GM21576 (cell line): Measurements from ENCODE around the gene DLK1.

Experiments
- ATAC-seq: cut with Tn5 transposase; IDR thresholded peaks from one replicate; pipeline ENCODE4 v1.9.1; 2021; ENCODE audit warnings: mild to moderate bottlenecking, moderate library complexity; ENCODE audit not compliant: unreplicated experiment

DLK1 gene

DNA sequence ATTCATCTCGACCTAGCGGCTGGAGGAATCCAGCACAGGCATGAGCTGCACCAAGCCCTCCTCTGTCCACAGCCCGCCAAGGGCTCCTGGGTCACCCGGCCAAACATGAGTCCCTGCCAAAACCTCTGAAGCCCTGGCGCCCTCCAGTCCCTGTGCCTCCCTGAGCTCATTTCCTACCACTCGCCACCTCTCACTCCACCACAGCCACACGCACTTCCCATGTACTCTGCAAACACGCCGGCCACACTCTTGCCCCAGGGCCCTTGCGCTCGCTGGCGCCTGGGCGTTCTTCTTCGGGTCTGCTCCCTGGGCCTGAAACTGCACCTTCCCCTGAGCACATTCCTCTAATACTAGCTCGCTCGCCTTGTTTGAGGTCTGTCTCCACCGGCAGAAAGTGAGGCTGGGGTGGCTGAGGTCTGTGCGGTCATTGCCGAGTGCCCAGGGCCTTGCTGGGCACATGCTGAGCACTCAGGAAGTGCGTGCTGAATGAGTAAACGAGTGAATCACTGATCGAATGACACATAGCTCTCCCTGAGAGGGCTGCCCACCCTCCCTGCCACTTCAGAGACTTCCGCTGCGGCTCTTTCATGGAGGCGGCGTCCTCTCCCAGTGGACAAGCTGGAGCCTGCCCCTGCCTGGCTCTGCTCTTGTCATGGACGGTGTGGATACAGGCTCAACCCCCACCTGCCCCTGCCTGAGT lies 33.7 kb upstream of the DLK1 start:
- no peak for ATAC-seq

DNA sequence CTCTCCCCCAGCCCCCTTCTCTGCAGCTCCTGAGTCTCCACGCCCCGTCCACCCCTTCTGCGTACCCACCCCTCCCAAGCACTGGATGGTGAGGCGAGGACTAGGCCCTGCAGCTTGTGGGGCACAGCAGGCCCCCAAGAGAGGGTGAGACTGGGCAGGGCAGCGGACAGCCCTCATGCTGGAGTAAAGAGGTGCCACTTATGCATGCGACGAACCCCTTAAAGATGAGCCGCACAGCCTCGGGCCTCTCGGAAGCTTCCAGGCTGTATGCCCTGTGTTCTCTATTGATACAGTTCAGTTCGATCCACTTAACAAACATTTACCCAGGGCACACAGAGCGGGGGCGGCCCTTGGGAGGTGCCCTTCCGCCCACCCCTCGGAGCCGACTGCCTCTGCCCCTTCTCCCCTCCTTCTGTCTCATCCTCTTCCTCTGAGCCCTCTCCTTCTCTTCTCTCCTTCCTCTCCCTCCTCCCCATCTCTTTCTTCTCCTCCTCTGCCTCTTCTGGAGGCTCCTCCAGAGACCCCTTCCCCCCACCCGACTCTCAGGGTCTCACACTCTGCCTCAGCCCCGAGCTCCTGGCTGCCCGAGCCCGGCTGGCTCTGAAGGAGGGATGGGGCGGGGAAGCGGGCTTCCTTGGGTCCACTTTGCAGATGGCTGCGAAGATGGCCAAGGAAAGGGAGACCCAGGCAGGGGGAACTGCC lies 32.7 kb upstream of the DLK1 start:
- ATAC-seq: no peak

DNA sequence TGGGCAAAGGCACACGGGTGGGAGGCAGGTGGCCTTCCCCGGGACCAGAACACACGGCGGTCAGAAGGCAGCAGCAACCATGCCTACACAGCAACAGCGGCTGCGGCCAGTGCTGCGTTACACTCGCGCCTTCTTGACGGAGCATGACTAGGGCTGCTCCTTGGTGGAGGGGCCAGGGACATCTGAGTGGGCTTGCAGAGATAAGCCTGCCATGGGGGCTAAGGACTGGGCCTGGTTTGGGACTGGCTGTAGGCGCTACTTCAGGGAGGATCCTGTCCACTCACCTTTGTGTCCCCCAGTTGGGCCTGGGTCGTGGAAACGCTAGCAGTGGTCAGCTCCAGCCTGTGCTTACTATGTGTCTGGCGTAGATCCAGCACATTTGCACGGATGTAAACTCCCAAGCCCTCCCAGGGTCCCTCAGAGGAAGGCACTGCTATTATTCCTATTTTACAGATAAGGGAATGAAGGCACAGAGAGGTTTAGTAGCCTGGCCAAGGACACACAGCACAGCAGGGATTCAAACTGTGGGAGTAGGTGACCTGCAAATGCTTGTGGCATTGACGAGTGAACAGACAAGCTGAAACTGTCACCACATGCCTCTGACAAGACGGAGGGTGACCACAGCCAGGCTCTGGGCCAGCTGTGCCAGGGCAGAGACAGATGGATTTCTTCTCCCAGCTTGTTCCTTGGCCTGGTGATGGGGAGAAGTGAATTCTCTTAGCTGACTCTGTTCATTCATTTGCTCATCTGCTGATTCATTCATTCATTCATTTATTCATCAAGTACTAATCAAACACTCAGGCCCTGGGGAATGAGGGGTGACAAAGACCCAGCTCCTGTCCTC lies 31.9 kb upstream of the DLK1 start:
- ATAC-seq: no peak

DNA sequence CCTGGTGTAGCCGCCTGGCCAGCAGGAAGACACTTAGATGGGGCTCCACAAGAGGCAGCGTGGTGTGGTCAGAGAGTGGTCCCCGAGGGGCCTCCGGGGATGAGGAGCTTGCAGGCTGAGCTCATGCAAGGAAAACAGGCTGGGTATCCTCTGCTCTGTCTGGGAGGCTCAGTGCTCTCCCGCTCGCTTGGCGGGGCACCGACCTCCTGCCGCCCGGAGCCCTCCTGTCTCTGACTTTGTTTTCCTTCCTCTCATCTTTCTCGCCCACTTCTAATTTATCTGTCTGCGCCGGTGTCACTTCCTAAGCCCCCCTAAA lies 31.3 kb upstream of the DLK1 start:
- no peak for ATAC-seq

DNA sequence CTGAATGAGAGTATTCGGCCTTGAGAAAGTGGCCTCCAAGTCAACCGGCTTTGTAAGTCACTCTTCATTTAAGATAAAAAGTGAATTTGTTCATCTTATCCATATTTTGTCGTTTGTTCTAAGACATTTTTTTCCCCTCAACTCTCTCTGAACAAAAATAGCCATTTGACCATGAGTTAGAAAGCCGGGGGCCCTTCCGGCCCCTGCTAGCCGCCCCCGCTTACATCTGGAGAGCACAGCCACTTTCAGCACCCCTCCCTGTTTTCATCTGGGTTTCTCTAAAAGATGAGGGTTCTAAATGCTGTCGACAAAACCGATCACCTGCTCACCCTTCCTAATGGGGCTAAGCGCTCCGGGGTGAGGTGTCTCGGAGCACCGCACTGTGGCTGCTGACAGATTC lies 30.7 kb upstream of the DLK1 start:
- no peak for ATAC-seq

DNA sequence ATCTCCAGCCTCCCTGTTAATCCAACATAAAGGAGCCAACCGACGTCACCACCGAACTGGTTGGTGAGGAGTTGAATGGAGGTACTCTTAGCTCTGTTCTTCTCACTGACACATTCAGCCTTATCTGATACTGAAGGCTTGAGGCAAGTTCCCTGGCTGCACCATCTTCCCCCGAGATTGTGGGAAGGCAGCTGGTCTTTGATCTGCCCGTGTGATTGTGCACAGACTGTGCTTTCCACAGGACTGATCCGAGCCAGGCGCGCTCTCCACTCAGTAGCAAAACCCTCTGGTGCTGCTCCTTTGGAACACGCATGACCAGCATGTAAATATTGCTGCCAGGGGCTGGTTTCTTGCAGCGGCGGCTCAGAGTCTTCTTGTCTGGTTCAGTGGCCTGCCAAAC lies 30.1 kb upstream of the DLK1 start:
- no peak for ATAC-seq

DNA sequence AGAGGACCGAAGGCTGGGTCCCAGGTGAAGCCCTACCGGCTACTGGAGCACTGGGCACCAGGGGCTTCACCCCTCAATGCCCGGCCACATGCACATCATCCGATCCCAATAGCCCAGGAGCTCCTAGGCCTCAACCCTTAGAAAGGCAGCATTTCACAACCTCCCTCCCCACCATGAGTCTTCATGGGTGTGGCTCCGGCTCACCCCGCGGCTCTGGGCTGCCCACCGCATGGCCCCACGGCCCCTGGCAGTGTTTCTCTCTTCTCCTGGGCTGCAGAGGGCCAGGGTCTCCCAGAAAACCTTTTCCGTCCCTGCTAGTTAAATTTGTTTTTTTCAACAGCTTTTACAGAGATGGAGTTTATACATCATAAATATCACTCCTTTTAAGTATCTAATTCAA lies 28.6 kb upstream of the DLK1 start:
- ATAC-seq: no peak

DNA sequence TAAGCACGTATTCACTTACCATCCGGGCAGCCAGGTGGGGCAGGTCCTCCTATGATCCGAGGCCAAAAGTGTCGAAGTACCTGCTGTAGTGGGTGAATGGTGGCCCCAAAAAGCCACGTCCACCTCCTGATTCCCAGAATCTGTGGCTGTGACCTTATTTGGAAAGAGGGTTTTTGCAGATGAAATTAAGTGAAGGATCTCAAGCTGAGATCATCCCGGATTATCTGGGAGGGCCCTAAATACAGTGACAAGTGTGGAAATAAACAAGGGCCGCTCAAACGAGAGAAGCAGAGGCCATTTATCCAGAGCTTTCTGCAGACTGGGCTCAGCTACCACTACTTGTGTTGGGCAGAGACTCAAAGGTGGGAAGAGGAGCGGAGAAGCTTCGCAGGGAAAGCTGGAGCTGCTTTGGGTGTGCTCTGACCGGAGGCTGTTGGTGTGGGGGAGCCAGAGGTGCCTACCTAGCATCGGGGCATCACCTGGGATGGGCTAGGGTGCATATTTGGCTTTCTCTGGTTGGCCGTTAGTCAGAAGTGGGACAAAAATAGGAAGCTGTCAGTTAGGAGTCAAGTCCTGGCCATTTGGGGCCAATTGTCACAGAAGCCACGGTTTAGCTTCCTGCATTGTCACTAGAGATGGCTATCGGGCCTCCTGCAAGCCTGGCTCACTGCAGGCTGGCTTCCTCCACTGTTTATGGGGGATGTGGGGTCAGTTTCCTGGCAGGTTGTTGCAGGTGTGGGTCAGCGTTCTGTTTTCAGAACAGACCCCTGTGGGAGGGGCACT lies 27.8 kb upstream of the DLK1 start:
- ATAC-seq: no peak

DNA sequence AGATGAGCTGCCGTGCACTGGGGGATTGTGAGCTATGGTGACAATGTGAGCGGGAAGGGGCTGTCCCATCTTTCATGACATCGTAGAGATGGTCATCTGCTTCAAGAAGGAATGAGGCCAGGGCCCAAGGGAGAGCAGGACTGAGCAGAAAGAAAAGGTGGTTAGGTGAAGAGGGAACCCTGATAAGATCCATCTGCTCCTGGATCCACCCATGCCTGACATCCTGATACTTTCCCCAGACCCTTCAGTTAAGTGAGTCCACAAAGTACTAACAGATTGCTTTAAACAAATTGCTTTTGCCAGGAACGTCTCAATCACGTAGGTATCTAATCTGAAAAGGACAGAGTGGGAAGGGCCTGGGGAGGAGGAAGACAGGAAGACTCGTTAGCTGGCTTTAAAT lies 25.4 kb upstream of the DLK1 start:
- ATAC-seq: no peak

DNA sequence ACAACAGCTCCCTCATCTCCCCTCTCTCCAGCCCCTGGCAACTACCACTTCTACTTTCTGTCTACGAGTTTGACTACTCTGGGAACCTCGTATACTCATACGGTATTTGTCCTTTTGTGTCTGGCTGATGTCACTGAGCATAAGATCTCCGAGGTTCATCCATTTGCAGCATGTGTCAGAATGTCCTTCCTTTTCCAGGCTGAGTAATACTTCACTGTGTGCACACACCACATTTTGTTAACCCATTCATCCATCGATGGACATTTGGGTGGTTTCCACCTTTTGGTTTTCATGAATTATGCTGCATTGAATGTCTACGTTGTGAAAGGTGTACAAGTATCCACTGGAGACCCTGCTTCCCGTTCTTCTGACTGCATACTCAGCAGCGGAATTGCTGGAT lies 24.1 kb upstream of the DLK1 start:
- ATAC-seq: no peak

DNA sequence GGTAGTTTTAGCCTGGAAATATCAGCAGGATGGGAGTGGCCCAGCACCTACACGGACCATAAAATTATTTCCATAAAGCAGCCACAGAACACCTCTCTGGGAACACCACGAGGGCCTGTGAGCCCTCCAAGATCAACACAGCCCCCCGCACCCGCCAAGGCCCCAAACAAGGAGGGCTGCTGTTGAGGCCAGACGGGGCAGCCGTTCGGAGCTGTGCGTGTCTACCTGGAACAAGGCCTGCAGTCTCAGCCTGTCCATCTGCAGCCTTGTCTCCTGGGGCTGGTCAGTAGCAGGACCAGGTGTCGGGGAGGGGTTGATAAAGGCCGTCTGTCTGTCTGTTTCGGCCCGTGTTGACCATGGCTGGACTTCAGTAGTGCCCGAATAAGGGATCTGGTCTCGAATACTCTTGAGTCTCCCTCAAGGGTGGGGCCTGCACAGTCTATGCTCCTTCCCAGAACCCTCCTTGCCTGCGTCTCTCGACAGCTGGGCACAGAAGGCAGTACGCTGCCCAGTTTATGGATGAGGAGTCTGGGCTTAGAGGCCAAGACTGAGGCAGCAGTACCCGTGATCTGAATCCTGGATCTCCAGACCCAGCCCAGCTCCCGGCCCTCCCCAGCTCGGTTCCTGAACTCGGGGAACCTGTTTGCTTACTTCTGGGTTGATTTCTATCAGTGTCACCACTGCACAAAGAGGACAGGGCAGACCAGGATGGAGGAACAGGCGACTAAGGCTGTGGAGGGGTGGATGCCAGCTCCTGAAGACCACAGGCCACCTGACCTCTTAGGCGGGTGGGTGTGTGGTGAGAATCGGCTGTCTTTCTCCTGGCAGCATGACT lies 23.1 kb upstream of the DLK1 start:
- no peak for ATAC-seq

DNA sequence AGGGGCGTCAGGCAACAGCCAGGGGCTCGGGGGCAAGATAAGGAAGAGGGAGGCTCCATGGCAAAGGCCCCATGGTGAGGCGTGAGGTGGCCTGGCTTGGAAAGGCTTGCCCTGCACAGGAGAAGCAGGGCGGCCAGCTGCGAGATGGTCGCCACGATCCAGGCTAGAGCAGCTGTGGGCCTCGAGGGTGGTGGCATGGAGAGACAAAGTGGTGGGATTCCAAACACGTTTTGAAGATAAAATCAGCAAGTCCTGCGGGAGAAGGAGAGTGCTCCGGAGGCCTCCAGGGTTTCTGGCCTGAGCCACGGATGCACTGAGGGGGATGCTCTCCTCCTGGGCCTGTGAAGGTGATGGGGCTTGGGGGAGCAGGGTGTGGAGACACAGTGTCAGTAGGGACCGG lies 20.5 kb upstream of the DLK1 start:
- no peak for ATAC-seq

DNA sequence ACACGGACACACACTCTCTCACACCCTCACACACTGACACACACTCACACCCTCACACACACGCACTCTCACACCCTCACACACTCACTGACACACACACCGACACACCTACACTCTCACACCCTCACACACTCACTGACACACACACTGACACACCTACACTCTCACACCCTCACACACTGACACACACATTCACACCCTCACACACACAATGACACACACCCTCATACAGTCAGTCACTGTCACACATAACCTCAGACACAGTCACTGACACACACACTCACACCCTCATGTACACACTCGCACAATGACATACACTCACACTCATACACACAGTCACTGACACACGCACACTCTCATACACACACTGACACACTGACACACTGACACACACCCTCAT lies 19.8 kb upstream of the DLK1 start:
- ATAC-seq: no peak

DNA sequence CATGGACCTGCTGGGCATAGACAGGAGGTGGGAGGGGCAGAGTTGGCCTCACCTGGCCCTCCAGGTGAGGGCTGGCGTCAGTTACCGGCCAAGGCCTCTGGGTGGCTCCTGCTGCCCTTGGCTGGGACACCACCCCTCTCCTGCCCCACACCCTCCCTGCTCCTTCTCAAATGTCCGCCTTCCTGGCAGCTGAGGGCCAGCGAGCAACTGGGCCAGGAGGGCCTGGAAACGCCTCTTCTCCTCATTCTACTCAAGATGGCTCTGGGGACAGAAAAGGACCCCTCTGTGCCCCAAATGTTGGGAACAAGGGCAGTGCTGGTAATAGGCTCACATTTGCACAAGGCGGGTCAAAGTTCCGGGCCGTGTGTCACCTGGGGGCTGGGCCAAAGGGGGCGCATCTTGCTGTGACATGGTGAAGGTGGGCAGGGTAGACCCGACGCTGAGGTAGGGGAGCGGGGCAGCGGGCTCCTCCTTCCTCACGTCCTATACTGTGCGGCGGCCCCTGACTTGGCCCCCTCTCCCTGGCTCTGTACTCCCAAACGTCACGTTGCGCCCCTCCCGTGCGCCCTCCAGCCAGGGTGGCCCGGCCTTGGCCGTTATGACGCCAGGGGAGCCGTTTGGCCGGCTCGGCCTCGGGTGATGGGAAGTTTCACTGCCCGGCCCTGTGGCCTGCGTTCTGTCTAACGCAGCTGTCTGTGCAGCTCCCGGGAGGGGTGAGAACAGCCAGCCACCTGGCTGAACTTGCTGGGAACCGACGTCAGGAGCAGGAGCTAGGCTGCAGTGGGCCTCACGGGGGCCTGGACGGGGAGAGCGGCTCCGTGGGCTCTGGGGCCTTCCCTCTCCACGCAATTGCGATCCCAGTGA lies 18.0 kb upstream of the DLK1 start:
- no peak for ATAC-seq

DNA sequence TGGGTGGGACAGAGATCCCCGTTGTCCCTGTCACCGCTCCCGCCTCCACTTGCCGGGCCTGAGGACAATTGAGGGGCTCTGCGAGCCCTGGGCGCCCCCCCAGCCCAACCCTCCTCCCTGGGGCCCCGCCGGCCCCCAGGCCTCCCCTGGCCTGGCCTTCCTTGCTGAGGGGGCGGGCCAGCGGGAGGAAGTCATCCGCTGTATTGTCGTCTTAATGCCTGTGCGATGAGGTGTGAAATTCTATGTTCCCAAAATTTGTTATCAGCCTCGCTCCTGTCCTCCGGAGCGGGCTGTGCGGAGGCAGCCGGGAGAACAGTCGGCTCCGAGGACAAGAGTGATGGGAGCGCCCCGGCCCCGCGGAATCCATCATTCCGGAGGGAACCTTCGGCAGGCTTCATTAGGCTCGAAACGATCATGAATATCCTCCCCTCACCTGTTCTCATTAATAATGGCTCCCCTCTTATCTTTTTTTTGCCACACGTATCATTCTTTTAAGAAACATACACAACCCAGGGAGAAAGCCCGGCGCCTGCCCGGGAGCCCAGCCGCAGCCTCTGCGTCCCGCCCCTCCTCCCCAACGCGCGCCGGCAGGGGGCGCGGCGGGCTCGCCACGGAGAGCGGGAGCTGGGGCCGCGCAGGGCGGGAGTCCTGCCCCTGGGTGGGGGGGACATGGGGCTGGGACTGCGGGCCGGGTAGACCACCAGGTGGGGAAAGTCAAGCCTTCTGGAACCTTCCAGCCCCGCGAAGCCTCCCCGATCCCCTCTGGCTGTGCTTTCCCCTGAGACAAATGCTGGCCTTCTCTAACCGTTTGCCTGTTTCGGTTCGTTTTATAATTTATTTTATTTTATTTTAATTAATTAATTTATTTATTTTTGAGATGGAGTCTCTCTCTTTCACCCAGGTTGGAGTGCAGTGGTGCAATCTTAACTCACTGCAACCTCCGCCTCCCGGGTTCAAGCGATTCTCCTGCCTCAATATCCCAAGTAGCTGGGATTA lies 17.1 kb upstream of the DLK1 start:
- ATAC-seq: no peak

DNA sequence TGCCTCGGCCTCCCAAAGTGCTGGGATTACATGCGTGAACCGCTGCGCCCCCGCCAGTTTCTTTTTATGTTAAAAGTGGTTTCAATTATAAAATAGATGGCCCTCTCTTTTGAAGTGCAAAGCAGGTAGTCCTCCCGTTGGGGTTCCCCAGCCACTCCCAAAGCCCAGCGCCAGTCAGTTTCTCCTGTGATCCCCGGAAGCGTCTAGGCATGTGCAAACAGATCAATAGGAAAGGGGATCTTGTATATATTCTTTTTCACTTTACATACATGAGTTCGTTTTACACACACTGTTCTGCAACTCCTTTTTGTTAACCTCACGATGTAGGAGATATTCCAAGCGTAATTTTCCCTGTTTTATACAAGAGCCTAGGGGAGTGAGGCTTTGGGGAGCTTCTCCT lies 16.3 kb upstream of the DLK1 start:
- ATAC-seq: no peak

DNA sequence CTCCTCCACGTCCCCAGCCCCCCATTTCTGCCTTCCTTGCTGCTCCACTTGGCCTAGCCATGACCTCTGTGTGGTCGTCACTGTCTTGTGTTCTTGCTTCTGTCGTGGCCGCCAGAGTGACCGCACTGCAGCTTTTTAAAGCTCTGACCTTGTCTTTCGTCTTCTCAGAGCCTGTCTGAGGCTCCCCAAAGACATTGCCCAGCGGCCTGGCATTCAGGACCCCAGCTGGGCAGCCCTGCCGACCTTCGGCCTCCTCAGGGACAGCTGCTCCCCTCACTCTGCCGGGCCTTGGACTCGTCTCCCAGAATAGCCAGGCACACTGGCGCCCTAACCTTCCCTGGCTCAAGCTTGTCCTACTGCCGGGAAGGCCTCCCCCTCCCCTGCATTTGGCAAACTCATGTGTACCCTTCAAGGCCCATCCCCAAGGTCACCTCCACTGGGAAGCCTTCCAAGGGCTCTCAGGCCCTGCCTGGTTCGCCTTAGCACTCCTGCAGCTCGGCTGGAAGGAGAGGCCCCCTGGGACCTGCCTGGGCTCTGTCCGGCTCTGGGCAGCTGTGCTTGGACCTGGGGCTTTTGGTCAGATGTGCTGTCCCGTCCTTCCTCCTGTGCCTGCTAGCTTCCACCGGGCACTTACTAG lies 15.7 kb upstream of the DLK1 start:
- no peak for ATAC-seq

DNA sequence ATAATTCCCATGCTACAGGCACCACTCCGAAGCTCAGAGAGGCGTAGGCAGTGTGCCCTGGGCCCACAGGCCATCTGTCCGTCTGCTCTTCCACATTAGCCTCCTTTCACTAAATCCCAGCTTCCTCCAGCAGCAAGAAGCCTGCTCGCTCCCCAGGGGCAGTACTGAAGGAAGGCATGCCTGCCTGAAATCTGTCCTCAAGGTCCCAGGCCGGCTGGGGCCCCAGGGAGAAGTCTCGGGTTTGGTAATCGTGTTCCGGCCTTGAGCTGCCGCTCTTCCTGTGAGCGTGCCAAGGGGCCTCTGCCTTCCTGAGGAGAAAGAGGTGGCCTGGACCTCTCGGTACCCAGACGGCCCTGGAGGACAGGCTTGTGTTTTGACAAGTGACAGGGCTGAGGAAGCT lies 15.2 kb upstream of the DLK1 start:
- no peak for ATAC-seq
